Stimulated activated CD8-positive, alpha-beta memory T cell treated with anti-CD3 and anti-CD28 coated beads, Interleukin-4, amount 100 ng/mL, for 4 hours (primary cell): Measurements from ENCODE around the gene SLC37A3.
"Not testable (repeated sequence)": the region's sequence is repeated elsewhere in the genome, so short reads cannot be mapped to it uniquely, and the experiment has no call there.

Source experiments
- DNase-seq, 2 donors: peaks; one replicate each; pipeline ENCODE4 v3.0.0-alpha.2; 2020; ENCODE audit warnings: low read depth in 2 of 2, low spot score in 1 of 2

Gene SLC37A3

GRCh38 chr7:140349144-140349771 is 49.1 kb downstream of the SLC37A3 start:
- DNase-seq: no peak

DNA sequence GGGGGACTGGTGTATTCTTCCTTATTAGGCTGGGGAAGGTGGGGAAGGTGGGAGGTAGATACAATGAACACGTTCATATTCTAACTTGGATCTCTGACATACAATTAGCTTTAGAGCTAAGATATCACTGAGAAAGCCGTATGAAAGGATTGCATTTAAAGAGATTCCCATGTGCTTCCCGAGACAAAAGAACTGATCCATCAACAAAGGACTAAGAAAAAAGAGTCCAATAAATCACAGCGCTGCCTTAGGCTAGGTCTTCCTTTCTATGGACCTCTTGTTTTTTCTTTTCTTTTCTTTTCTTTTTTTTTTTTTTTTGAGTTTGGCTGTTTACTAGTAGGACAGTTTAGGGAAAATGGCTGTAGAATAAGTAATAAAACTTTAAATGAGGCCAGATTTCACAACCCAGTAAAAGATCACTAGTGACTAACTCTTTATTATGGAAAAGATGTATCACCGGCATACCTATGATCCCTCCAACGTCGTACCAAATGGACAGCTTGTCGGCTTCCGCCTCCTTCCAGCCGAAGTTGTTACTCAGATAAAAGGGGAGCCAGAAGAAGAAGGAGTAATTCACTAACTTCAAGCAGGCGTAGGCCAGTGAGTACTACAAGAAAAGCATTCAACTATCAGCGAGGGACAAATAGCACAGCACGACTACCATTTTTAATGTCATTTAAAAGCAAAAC is 50.0 kb downstream of the SLC37A3 start:
- no peak for DNase-seq

DNA sequence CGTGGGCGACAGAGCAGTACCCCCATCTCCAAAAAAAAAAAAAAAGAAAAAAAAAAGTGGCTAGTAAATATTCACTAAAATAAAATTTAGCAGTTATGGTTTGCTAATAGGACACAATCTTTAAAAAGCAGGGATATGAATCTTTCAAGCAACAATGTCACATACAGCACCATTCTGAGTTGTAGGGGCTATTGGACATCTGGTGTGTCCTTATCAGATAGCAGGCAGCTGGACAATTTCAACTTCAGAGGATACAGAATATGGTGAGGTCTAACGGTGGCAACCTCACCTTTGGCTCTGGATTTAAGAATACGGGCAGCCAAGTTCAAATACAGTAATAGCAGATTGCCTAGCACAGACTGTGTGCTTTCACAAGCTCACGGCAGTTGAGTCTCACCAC is 51.1 kb downstream of the SLC37A3 start:
- DNase-seq: no peak

DNA sequence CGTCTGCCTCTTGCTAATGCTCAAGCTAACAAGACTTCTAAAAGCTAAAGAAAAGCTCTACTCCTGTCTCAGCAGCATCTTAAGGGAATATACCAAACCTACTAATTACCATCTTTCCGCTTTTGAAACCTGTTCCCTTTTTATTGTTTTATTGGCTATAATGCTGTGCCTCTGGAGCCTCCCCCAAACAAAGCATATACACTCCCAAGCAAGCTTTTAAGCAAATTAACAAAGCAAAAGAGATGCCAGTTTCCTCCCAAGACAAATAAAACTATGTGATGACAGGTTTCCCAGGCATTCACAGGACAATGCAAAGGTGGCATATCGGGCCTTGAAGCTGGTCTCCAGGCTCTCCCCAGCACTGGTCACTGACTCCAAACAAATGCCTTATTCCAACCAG is 52.9 kb downstream of the SLC37A3 start:
- DNase-seq: no peak

DNA sequence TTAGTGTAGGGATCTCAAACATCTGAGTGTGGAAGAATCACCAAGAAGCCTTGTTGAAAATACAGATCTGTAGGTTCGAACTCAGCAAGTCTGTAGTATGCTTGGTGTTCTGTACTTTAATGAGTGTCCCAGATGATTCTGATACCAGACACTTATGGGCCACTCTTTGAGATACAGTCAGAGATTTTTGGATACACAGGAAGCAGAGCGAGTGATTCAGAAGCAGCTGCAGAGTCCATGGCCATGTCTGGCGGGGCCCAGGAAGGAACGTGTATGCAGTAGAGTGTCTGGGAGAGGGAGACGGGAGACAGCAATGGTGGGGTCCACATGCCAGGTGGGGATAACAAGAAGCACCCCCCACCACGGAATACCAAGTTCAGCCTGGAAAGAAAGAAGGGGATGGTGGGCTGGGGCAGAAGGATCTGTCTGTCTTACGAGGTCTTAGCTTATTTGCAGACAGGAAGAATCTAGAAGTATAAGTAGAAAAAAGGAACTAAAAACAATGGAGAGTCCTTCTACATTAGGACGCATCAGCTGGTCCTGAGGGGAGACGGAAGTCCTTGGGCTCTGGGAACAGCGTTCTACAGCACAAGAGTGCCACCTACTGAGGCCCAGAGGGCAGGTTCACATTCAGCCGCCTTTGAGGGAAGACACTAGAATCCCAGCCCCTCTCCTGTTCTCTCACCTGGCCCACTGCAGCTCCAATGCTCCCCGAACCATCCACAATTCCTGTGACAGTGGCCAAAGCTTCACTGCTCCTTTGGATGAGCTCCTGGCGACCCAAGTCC is 55.4 kb downstream of the SLC37A3 start:
- DNase-seq: no peak

DNA sequence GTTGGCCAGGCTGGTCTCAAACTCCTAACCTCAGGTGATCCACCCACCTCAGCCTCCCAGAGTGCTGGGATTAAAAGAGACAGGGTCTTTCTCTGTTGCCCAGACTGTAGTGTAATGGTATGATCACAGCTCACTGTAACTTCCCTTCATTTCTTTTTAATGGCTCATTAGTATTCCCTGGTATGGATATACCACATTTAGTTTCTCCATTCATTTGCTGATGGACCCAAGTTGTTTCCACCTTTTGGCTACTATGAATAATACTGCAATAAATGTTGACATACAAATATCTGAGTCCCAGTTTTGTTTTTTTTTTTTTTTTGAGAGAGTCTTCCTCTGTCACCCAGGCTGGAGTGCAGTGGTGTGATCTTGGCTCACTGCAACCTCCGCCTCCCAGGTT is 59.4 kb downstream of the SLC37A3 start:
- not testable (repeated sequence) for DNase-seq

- DNase-seq: no peak
These were observed 63.8 kb downstream of the SLC37A3 start for GRCh38 chr7:140334341-140335057.

DNA sequence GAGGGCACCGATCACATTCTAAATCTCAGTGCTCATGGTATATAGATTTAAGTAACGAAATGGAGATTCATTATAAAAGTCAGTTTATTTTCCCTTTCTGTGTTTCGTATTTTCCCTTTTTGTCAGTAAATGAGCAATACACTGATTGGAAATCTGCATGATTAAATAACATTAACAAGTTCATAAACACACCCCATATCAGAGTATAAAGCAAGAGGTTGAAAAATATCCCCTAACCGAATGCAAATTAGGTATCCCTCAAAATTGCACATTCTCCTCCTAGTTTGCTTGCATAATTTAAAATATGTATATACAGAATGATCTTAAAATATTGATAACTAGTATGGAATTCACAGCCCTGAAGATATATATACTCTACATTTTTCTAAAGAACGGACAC is 64.6 kb downstream of the SLC37A3 start:
- DNase-seq: no peak

- DNase-seq: no peak
These were observed 65.1 kb downstream of the SLC37A3 start for GRCh38 chr7:140333223-140333622.

- no peak for DNase-seq
These were observed 67.7 kb downstream of the SLC37A3 start for GRCh38 chr7:140330595-140330994.

- DNase-seq: no peak
These were observed 68.2 kb downstream of the SLC37A3 start for GRCh38 chr7:140330128-140330527.

- no peak for DNase-seq
These were observed 71.1 kb downstream of the SLC37A3 start for GRCh38 chr7:140327261-140327661.

GRCh38 chr7:140326116-140326928 is 72.0 kb downstream of the SLC37A3 start:
- DNase-seq: peak in 1 of 2 donors; percentile 19

DNA sequence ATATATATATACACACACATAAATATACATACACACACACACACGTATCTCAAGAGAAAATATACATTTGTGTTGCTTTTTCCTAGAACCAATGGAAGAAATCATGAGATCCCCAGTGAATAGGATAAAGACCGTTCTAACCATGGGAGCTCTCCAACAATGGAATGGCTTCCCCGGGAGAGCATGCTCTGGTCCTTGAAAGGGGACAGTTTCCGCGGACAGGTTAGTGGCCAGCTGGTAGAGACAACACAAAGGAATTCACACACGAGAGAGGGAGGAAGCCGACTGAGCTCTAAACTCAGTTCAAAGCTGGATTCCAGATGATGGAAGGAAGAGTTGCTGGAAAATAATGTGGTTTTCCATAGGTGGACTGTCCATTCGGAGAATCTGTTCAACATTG is 72.7 kb downstream of the SLC37A3 start:
- no peak for DNase-seq

DNA sequence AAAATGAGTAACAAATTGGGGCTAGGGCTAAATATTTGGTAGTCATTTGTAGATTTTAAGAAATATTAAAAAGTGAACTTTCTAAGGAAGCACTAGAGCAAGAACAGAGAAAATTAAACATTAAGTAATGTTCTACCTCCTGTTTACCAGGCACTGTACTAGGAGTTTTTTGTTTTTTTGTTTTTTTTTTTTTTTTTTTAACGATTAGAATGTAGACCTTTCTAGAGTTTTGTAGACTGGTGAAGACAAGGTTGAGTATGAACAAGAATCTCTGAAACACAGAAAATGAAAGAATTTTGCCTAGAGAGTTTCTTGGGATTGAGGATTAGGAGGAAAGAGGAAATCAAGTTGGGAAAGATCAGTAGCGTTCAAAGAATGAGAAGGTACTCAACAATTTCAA is 73.6 kb downstream of the SLC37A3 start:
- no peak for DNase-seq

DNA sequence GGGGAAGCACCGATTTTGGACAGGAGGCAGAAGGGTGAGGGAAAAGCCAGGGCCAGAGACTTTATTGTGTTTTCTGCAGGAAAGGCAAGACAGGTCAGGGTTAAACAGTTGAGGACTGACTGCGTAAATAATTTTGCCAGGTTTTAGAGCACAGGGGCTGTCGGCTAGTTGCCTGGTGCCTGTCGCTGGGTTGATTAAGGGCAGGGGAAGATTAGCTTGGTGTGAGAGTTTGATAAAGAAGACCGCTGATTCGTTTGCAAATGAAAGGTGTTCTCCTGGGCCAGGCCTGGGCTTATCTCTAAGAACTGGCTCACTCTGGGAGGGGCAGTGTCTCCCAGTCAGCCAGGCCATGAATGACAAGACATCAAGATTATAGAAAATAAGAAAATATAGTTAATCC is 75.6 kb downstream of the SLC37A3 start:
- no peak for DNase-seq

DNA sequence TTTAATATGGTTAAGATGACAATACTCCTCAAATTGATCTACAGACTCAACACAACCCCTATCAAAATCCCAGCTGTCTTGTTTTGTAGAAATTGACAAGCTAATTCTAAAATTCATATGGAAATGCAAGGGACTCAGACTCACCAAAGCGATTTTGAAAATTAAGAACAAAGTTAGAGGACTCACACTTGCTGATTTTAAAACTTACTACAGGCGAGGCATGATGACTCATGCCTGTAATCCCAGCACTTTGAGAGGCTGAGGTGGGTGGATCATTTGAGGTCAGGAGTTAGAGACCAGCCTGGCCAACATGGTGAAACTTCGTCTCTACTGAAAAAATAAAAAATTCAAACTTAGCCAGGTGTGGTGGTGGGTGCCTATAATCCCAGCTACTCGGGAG is 78.3 kb downstream of the SLC37A3 start:
- DNase-seq: not testable (repeated sequence)

DNA sequence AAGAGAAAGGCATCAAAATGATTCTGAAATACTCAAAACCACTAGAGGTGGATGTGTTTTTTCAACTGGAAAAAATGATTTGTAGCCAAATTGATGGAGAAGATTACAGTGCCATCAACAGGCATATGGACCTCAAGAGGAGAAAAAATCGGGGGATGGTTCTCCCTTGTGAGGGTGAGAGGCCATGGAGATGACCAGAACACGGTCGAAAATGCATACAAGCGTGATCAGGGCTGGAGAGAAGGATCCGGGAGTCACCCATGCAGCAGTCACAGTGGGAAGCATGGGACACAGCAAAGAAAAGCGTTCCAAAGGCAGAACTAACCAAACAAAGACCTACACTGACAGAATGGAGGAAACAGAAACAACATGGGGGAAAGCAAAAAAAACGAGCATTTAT is 80.3 kb downstream of the SLC37A3 start:
- no peak for DNase-seq

DNA sequence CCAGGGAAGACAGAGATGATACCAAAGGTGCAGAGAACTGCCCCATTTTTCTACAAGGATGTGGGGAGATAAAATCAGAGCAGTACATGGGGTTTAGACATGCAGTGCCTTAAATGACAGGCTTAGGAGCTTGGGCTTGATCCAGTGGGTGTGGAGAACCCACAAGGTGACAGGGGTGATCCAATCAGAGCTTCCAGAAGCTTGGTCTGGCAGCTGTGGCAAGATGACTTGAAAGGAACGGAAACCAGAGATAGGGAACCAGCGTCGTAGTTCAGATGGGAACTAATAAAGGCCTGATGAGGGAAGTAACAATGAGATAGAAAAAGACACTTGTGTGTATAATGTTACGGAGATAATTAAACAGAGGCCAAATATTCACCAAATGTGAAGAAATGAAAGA is 80.7 kb downstream of the SLC37A3 start:
- no peak for DNase-seq

DNA sequence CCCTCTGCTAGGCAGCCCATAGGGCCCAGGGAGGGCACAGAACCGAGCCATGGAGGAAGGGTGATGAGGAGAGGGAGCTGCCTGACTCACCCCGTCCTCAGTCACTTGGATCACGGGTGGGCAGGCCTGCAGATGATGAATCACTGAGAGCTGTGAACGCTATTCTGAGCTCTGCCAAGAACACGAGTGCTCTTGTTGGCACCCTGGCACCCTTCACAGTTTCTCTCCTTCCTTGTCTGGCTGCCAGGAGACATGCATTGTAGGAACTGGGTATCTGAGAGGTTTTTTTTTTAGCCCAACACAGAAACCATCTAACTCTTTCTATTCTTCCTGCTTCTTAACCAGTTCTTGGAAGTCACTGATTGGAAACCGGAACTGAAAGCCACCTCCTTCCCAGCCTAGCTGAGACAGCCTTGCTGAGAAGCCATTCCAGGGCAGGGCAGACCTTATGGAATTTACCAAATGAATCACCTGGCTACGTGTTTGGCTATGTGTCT is 82.1 kb downstream of the SLC37A3 start:
- no peak for DNase-seq
